ENCODE results near the gene C1QB. TPM values are rescaled to one million over a fixed set of nuclear protein-coding genes. Genes with fewer than 3 reads are reported as not detected.

Gene C1QB
- total RNA-seq, 1 experiment from 2014 or later, result not detected

- H3K9me3 Mint-ChIP-seq (ENCODE audit: unreplicated experiment), result no peaks in the 10 kb centered on the region
- no peak overlapping the region for H3K4me3 Mint-ChIP-seq (ENCODE audit: unreplicated experiment)
- no peak for TF ChIP-seq CTCF (IDR thresholded peaks at IDR 0.05; ENCODE audit: unreplicated experiment)
- CTCF ChIA-PET, result interaction anchor here (0.6 kb wide), 1 partner anchor 216 kb away, joined by 3 read pairs; no protein-coding TSS in a partner anchor
- no peaks in the 10 kb centered on the region for H3K36me3 Mint-ChIP-seq (ENCODE audit: insufficient read depth, unreplicated experiment)
- no TSS peak for BruUV-seq (replicated peaks)
- POLR2A ChIA-PET, result interaction anchor here (0.6 kb wide), 1 partner anchor 552 kb away, joined by 3 read pairs; no protein-coding TSS in a partner anchor
- intact Hi-C loops (cut with micrococcal nuclease), result no loop called here
- peaks cover 48% of the 10 kb centered on the region for H3K27me3 Mint-ChIP-seq (ENCODE audit: insufficient read depth, unreplicated experiment)
- no peaks in the 10 kb centered on the region for H3K4me1 Mint-ChIP-seq (ENCODE audit: insufficient read depth, unreplicated experiment)
- DNase-seq (ENCODE audit: unreplicated experiment), result no peak
- H3K27ac Mint-ChIP-seq (ENCODE audit: low read depth, unreplicated experiment), result no peak overlapping the region
Measured at GRCh38 chr1:22636927-22637326, 16.1 kb upstream of the C1QB start.

DNA sequence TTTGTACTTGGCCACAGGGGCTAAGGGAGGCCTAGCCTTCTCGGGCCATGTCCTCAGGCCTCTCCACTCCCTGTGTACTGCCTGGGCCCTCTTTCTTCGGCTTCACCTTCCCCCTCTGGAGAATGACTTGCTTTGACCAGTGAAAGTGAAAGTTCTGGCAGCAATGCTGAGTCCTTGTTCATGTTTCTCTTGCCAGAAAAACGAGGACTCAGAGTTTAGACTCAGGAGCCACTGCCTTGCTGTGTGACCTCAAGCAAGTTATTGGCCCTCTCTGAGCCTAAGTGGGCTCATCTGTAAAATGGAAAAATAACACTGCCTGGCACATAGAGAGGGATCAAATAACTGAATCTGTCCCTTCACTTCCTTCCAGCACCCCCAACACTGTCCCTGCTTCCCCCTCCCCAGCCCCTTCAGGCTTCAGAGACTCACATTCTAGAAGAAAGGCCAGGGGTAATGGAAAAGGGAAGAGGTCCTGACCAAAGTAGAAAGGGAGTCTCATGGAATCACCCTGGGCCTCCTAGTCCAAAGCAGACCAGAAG, 15.1 kb upstream of the C1QB start:
- no peaks in the 10 kb centered on the region for H3K9me3 Mint-ChIP-seq (ENCODE audit: unreplicated experiment)
- H3K27me3 Mint-ChIP-seq (ENCODE audit: insufficient read depth, unreplicated experiment), result peaks cover 38% of the 10 kb centered on the region
- TF ChIP-seq CTCF (IDR thresholded peaks at IDR 0.05; ENCODE audit: unreplicated experiment), result no peak
- DNase-seq (ENCODE audit: unreplicated experiment), result no peak
- H3K27ac Mint-ChIP-seq (ENCODE audit: low read depth, unreplicated experiment), result no peak overlapping the region
- no TSS peak for BruUV-seq (replicated peaks)
- no peak overlapping the region for H3K4me3 Mint-ChIP-seq (ENCODE audit: unreplicated experiment)
- CTCF ChIA-PET, result interaction anchor here (6.8 kb wide), 1 partner anchor 218 kb away, joined by 106 read pairs; no protein-coding TSS in a partner anchor
- POLR2A ChIA-PET, result no interaction called here
- H3K36me3 Mint-ChIP-seq (ENCODE audit: insufficient read depth, unreplicated experiment), result no peaks in the 10 kb centered on the region
- intact Hi-C loops (cut with micrococcal nuclease), result no loop called here
- no peaks in the 10 kb centered on the region for H3K4me1 Mint-ChIP-seq (ENCODE audit: insufficient read depth, unreplicated experiment)

DNA sequence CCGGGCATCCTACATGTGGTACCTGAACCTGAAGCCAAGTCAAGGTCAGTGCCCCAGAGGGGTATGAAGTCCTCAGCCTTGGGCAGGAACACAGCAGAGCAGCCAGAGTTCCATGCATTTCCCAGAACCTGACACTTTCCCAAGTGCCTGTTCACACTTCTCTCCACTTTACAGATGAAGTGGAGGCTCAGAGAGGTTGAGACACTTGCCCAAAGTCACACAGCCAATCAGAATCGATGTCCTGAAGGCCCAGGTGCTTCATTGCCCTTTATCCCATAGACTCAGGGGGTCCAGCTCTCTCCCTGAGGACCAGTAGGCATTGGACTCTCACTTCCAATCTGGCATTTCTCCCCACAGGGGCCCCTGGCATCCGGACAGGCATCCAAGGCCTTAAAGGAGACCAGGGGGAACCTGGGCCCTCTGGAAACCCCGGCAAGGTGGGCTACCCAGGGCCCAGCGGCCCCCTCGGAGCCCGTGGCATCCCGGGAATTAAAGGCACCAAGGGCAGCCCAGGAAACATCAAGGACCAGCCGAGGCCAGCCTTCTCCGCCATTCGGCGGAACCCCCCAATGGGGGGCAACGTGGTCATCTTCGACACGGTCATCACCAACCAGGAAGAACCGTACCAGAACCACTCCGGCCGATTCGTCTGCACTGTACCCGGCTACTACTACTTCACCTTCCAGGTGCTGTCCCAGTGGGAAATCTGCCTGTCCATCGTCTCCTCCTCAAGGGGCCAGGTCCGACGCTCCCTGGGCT, 14.4 kb upstream of the C1QB start:
- Mint-ChIP-seq H3K27me3 (ENCODE audit: insufficient read depth, unreplicated experiment) (peaks cover 32% of the 10 kb centered on the region), H3K9me3 (ENCODE audit: unreplicated experiment) (no peaks in the 10 kb centered on the region), H3K36me3 (ENCODE audit: insufficient read depth, unreplicated experiment) (no peaks in the 10 kb centered on the region), H3K4me3 (ENCODE audit: unreplicated experiment) (no peak overlapping the region), H3K4me1 (ENCODE audit: insufficient read depth, unreplicated experiment) (no peaks in the 10 kb centered on the region), H3K27ac (ENCODE audit: low read depth, unreplicated experiment) (no peak overlapping the region)
- DNase-seq (ENCODE audit: unreplicated experiment), result no peak
- ChIA-PET CTCF (interaction anchor here (6.8 kb wide), 1 partner anchor 219 kb away, joined by 106 read pairs; no protein-coding TSS in a partner anchor), POLR2A (no interaction called here)
- BruUV-seq (replicated peaks), result no TSS peak
- intact Hi-C loops (cut with micrococcal nuclease), result no loop called here
- TF ChIP-seq CTCF (IDR thresholded peaks at IDR 0.05; ENCODE audit: unreplicated experiment), result no peak

DNA sequence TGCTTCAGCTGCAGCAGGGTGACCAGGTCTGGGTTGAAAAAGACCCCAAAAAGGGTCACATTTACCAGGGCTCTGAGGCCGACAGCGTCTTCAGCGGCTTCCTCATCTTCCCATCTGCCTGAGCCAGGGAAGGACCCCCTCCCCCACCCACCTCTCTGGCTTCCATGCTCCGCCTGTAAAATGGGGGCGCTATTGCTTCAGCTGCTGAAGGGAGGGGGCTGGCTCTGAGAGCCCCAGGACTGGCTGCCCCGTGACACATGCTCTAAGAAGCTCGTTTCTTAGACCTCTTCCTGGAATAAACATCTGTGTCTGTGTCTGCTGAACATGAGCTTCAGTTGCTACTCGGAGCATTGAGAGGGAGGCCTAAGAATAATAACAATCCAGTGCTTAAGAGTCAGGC, 13.8 kb upstream of the C1QB start:
- Mint-ChIP-seq H3K4me3 (ENCODE audit: unreplicated experiment) (no peak overlapping the region), H3K36me3 (ENCODE audit: insufficient read depth, unreplicated experiment) (no peaks in the 10 kb centered on the region), H3K4me1 (ENCODE audit: insufficient read depth, unreplicated experiment) (no peaks in the 10 kb centered on the region), H3K27ac (ENCODE audit: low read depth, unreplicated experiment) (no peak overlapping the region), H3K9me3 (ENCODE audit: unreplicated experiment) (no peaks in the 10 kb centered on the region), H3K27me3 (ENCODE audit: insufficient read depth, unreplicated experiment) (peaks cover 25% of the 10 kb centered on the region)
- ChIA-PET POLR2A (no interaction called here), CTCF (interaction anchor here (1.8 to 6.8 kb wide), 2 partner anchors 108 to 220 kb away, joined by 4 to 106 read pairs; no protein-coding TSS in a partner anchor)
- no TSS peak for BruUV-seq (replicated peaks)
- no peak for TF ChIP-seq CTCF (IDR thresholded peaks at IDR 0.05; ENCODE audit: unreplicated experiment)
- DNase-seq (ENCODE audit: unreplicated experiment), result no peak
- intact Hi-C loops (cut with micrococcal nuclease), result no loop called here

Measured in MCF 10A (cell line).